ENCODE data around the gene ANO1. TPM values are rescaled to one million over a fixed set of nuclear protein-coding genes. Genes with fewer than 3 reads are reported as not detected.

Gene ANO1
- total RNA-seq, 1 donor from 2014 or later: 0.14 TPM

- TF ChIP-seq EZH2 (IDR thresholded peaks at IDR 0.05; ENCODE audit: insufficient read depth, low read length) (no peak), CTCF (IDR thresholded peaks at IDR 0.05; ENCODE audit: insufficient read depth, low read depth, low read length) (no peak)
- Histone ChIP-seq H3K27me3 (ENCODE audit: insufficient read depth, low read length) (no peaks in the 10 kb centered on the region), H3K27ac (ENCODE audit: low read depth, low read length) (no peak overlapping the region), H3K79me2 (ENCODE audit: insufficient read depth, low read length) (no peaks in the 10 kb centered on the region), H3K36me3 (ENCODE audit: insufficient read depth, low read length) (no peaks in the 10 kb centered on the region), H2AFZ (ENCODE audit: low read depth, low read length) (no peak overlapping the region), H3K9ac (ENCODE audit: low read length) (no peak overlapping the region), H3K4me2 (ENCODE audit: low read length) (no peak overlapping the region), H3K9me3 (ENCODE audit: insufficient read depth, low read depth, low read length) (peaks cover 3% of the 10 kb centered on the region), H3K4me1 (ENCODE audit: insufficient read depth, low read length) (no peaks in the 10 kb centered on the region), H4K20me1 (ENCODE audit: insufficient read depth, low read length) (no peaks in the 10 kb centered on the region), H3K4me3 (ENCODE audit: insufficient read depth, low read depth, low read length) (no peak overlapping the region)
- H3K4me1 Mint-ChIP-seq (ENCODE audit: low read depth, unreplicated experiment): peaks cover 6% of the 10 kb centered on the region
- peaks cover 50% of the 10 kb centered on the region for H3K27me3 Mint-ChIP-seq (ENCODE audit: low read depth, unreplicated experiment)
- H3K9me3 Mint-ChIP-seq (ENCODE audit: unreplicated experiment): peaks cover 10% of the 10 kb centered on the region
- H3K27ac Mint-ChIP-seq (ENCODE audit: unreplicated experiment): no peak overlapping the region
- no peak overlapping the region for H3K4me3 Mint-ChIP-seq (ENCODE audit: unreplicated experiment)
- H3K36me3 Mint-ChIP-seq (ENCODE audit: low read depth, unreplicated experiment): peaks cover 3% of the 10 kb centered on the region
- DNase-seq (ENCODE audit: low read depth) (no peak), FAIRE-seq (no peak)
Observed at GRCh38 chr11:70095541-70096252, 17.6 kb downstream of the ANO1 start.

GRCh38 chr11:70097783-70098563 lies 19.9 kb downstream of the ANO1 start:
- no peak overlapping the region for H3K4me2 ChIP-seq (ENCODE audit: low read length)
- no peaks in the 10 kb centered on the region for H3K27me3 ChIP-seq (ENCODE audit: insufficient read depth, low read length)
- H3K9me3 Mint-ChIP-seq (ENCODE audit: unreplicated experiment): peaks cover 2% of the 10 kb centered on the region
- H3K9ac ChIP-seq (ENCODE audit: low read length): no peak overlapping the region
- H3K79me2 ChIP-seq (ENCODE audit: insufficient read depth, low read length): no peaks in the 10 kb centered on the region
- no peak overlapping the region for H3K27ac ChIP-seq (ENCODE audit: low read depth, low read length)
- no peak for DNase-seq (ENCODE audit: low read depth)
- no peaks in the 10 kb centered on the region for H3K9me3 ChIP-seq (ENCODE audit: insufficient read depth, low read depth, low read length)
- H3K4me3 ChIP-seq (ENCODE audit: insufficient read depth, low read depth, low read length): no peak overlapping the region
- no peaks in the 10 kb centered on the region for H3K36me3 Mint-ChIP-seq (ENCODE audit: low read depth, unreplicated experiment)
- FAIRE-seq: no peak
- no peak overlapping the region for H3K4me3 Mint-ChIP-seq (ENCODE audit: unreplicated experiment)
- no peak overlapping the region for H3K27ac Mint-ChIP-seq (ENCODE audit: unreplicated experiment)
- H3K4me1 Mint-ChIP-seq (ENCODE audit: low read depth, unreplicated experiment): peaks cover 6% of the 10 kb centered on the region
- H3K4me1 ChIP-seq (ENCODE audit: insufficient read depth, low read length): no peaks in the 10 kb centered on the region
- no peak overlapping the region for H2AFZ ChIP-seq (ENCODE audit: low read depth, low read length)
- H4K20me1 ChIP-seq (ENCODE audit: insufficient read depth, low read length): no peaks in the 10 kb centered on the region
- TF ChIP-seq CTCF (IDR thresholded peaks at IDR 0.05; ENCODE audit: insufficient read depth, low read depth, low read length): no peak
- TF ChIP-seq EZH2 (IDR thresholded peaks at IDR 0.05; ENCODE audit: insufficient read depth, low read length): no peak
- H3K36me3 ChIP-seq (ENCODE audit: insufficient read depth, low read length): no peaks in the 10 kb centered on the region
- H3K27me3 Mint-ChIP-seq (ENCODE audit: low read depth, unreplicated experiment): peaks cover 36% of the 10 kb centered on the region
